IMR-90 (cell line): ENCODE data around the gene EPN1. TPM values are rescaled to one million over a fixed set of nuclear protein-coding genes. Genes with fewer than 3 reads are reported as not detected.

Experiments used
- ATAC-seq: fragments of 200-7000 bp; cut with Tn5 transposase; 2 replicates; pipeline ENCODE4 v1.9.1; 2020; ENCODE audit warnings: low read depth, mild to moderate bottlenecking, moderate library complexity
- BruUV-seq: library from RNA; stranded (reverse); fragments of 400-500 nt; replicated peaks from 2 replicates; lab custom pipeline; 2021; lab: Mats Ljungman, UMichigan
- CTCF ChIA-PET: fragments of 300-600 bp; formaldehyde crosslinking; extraction: SDS; loops from one replicate; lab custom pipeline; 2021; ENCODE audit warnings: antibody characterized with exemption; lab: Yijun Ruan, JAX
- POLR2A ChIA-PET: fragments of 300-600 bp; sonication (Branson Sonifier 250); formaldehyde crosslinking; loops from one replicate; lab custom pipeline; 2022; ENCODE audit warnings: antibody characterized with exemption; ENCODE audit not compliant: unreplicated experiment; lab: Charles Lee
- DNase-seq: peaks from one replicate; pipeline ENCODE4 v3.0.0; 2013
- H2AFZ ChIP-seq: replicated peaks from 2 replicates; pipeline ENCODE3; 2013; ENCODE audit warnings: low read length, mild to moderate bottlenecking; ENCODE audit not compliant: poor library complexity
- H2AK5ac ChIP-seq: 2 replicates; pipeline ENCODE4 v1.6.1; 2013; ENCODE audit warnings: low read depth, low read length, inconsistent platforms
- H2AK9ac ChIP-seq: replicated peaks from 2 replicates; pipeline ENCODE3; 2013; ENCODE audit warnings: mild to moderate bottlenecking, low read depth, low read length, moderate library complexity; ENCODE audit not compliant: poor library complexity
- H2BK120ac ChIP-seq: 2 replicates; pipeline ENCODE4 v1.6.1; 2013; ENCODE audit warnings: low read depth, low read length, inconsistent platforms
- H2BK15ac ChIP-seq: 3 replicates; pipeline ENCODE4 v1.6.1; 2013; ENCODE audit warnings: low read depth, low read length, inconsistent platforms
- H2BK20ac ChIP-seq: 2 replicates; pipeline ENCODE4 v1.6.1; 2013; ENCODE audit warnings: low read depth, mild to moderate bottlenecking, inconsistent platforms, low read length, moderate library complexity
- H2BK5ac ChIP-seq: 2 replicates; pipeline ENCODE4 v1.6.1; 2013; ENCODE audit warnings: mild to moderate bottlenecking, low read depth, low read length, inconsistent platforms; ENCODE audit not compliant: poor library complexity, severe bottlenecking
- H3K14ac ChIP-seq: replicated peaks from 2 replicates; pipeline ENCODE4 v1.6.1; 2013; ENCODE audit warnings: low read depth, low read length, inconsistent platforms
- H3K18ac ChIP-seq: 2 replicates; pipeline ENCODE4 v1.6.1; 2013; ENCODE audit warnings: low read depth, low read length, control low read depth
- H3K23ac ChIP-seq: 2 replicates; pipeline ENCODE4 v1.6.1; 2013; ENCODE audit warnings: low read depth, low read length, inconsistent platforms
- H3K27ac ChIP-seq: 2 replicates; pipeline ENCODE4 v1.5.1; 2013; ENCODE audit warnings: mild to moderate bottlenecking, control low read depth, low read length; ENCODE audit not compliant: insufficient read depth
- H3K27me3 ChIP-seq: 2 replicates; pipeline ENCODE4 v1.6.1; 2013; ENCODE audit warnings: low read length; ENCODE audit not compliant: control insufficient read depth, insufficient read depth
- H3K36me3 ChIP-seq: 2 replicates; pipeline ENCODE4 v1.6.1; 2013; ENCODE audit warnings: low read length, mixed read lengths; ENCODE audit not compliant: control insufficient read depth, insufficient read depth
- H3K4ac ChIP-seq: 2 replicates; pipeline ENCODE4 v1.6.1; 2013; ENCODE audit warnings: low read depth, low read length, inconsistent platforms
- H3K4me1 ChIP-seq: 2 replicates; pipeline ENCODE4 v1.6.1; 2013; ENCODE audit warnings: low read length, mixed read lengths; ENCODE audit not compliant: control insufficient read depth, insufficient read depth
- H3K4me2 ChIP-seq: 2 replicates; pipeline ENCODE4 v1.6.1; 2013; ENCODE audit warnings: low read depth, mild to moderate bottlenecking, control low read depth, low read length, moderate library complexity
- H3K4me3 ChIP-seq: 2 replicates; pipeline ENCODE4 v1.5.1; 2013; ENCODE audit warnings: low read depth, mild to moderate bottlenecking, control low read depth, low read length, moderate library complexity; ENCODE audit not compliant: insufficient read depth
- H3K56ac ChIP-seq: 2 replicates; pipeline ENCODE4 v1.6.1; 2013; ENCODE audit warnings: low read length, inconsistent platforms; ENCODE audit not compliant: insufficient read depth; ENCODE audit errors: extremely low read depth
- H3K79me1 ChIP-seq, 2 experiments: 2 replicates each; pipeline ENCODE4 v1.6.1; 2013; ENCODE audit warnings: low read length in 2 of 2, inconsistent platforms in 1 of 2, low read depth in 1 of 2
- H3K9ac ChIP-seq: 2 replicates; pipeline ENCODE4 v1.6.1; 2013; ENCODE audit warnings: low read depth, low read length, control low read depth
- H3K9me1 ChIP-seq: 2 replicates; pipeline ENCODE4 v1.6.1; 2013; ENCODE audit warnings: low read length, inconsistent platforms; ENCODE audit not compliant: insufficient read depth
- H3K9me3 ChIP-seq: 2 replicates; pipeline ENCODE4 v1.6.1; 2013; ENCODE audit warnings: low read length; ENCODE audit not compliant: control insufficient read depth, insufficient read depth
- H4K20me1 ChIP-seq: 2 replicates; pipeline ENCODE4 v1.6.1; 2013; ENCODE audit warnings: low read length, inconsistent platforms; ENCODE audit not compliant: insufficient read depth
- H4K5ac ChIP-seq: 2 replicates; pipeline ENCODE4 v1.6.1; 2013; ENCODE audit warnings: mild to moderate bottlenecking, low read depth, low read length, control low read depth
- H4K8ac ChIP-seq, 2 experiments: 2 replicates each; pipeline ENCODE4 v1.6.1; 2013; ENCODE audit warnings: low read depth in 2 of 2, low read length in 2 of 2, control low read depth in 1 of 2, inconsistent platforms in 1 of 2
- H4K91ac ChIP-seq: 2 replicates; pipeline ENCODE4 v1.6.1; 2013; ENCODE audit warnings: low read depth, low read length, inconsistent platforms; ENCODE audit not compliant: insufficient read depth
- BHLHE40 ChIP-seq: fragments of 150-350 bp; IDR thresholded peaks from 2 replicates; pipeline ENCODE4 v1.6.1; 2016; ENCODE audit warnings: mild to moderate bottlenecking, low read depth, low read length
- CEBPB ChIP-seq: IDR thresholded peaks from 2 replicates; pipeline ENCODE4 v1.6.1; 2012; ENCODE audit warnings: low read depth, low read length, improper control_type of control experiment
- CHD1 ChIP-seq: IDR thresholded peaks from 2 replicates; pipeline ENCODE4 v1.6.1; 2012; ENCODE audit warnings: low read depth, low read length, improper control_type of control experiment
- ELK1 ChIP-seq: fragments of 150-350 bp; IDR thresholded peaks from 2 replicates; pipeline ENCODE4 v1.6.1; 2016; ENCODE audit warnings: low read depth, mild to moderate bottlenecking, low read length, moderate library complexity, borderline replicate concordance
- MAFK ChIP-seq: IDR thresholded peaks from 2 replicates; pipeline ENCODE4 v1.6.1; 2012; ENCODE audit warnings: low read depth, low read length, improper control_type of control experiment
- MAZ ChIP-seq: IDR thresholded peaks from 2 replicates; pipeline ENCODE4 v1.6.1; 2012; ENCODE audit warnings: low read depth, mild to moderate bottlenecking, low read length, improper control_type of control experiment, moderate library complexity, borderline replicate concordance
- MXI1 ChIP-seq: IDR thresholded peaks from 2 replicates; pipeline ENCODE4 v1.6.1; 2012; ENCODE audit warnings: low read depth, mild to moderate bottlenecking, low read length, moderate library complexity, borderline replicate concordance
- POLR2A ChIP-seq: IDR thresholded peaks from 2 replicates; pipeline ENCODE4 v1.6.1; 2012; ENCODE audit warnings: mild to moderate bottlenecking, low read depth, low read length
- RAD21 ChIP-seq: IDR thresholded peaks from 2 replicates; pipeline ENCODE4 v1.6.1; 2012; ENCODE audit warnings: low read length, improper control_type of control experiment
- RCOR1 ChIP-seq: IDR thresholded peaks from 2 replicates; pipeline ENCODE4 v1.6.1; 2012; ENCODE audit warnings: mild to moderate bottlenecking, low read length, improper control_type of control experiment; ENCODE audit not compliant: insufficient replicate concordance
- RFX5 ChIP-seq: IDR thresholded peaks from 2 replicates; pipeline ENCODE4 v1.8.0; 2012; ENCODE audit warnings: low read depth, mild to moderate bottlenecking, low read length, moderate library complexity
- SMC3 ChIP-seq: fragments of 150-350 bp; IDR thresholded peaks from 2 replicates; pipeline ENCODE4 v1.6.1; 2016; ENCODE audit warnings: low read depth, mild to moderate bottlenecking, antibody characterized with exemption, low read length, moderate library complexity
- WGBS, 2 experiments: methylation state at CpG; one replicate each; pipeline versions ENCODE4 v1.1.5 to v1.1.7; 2013; ENCODE audit warnings: missing lambda C conversion rate in 2 of 2; ENCODE audit not compliant: insufficient read length in 1 of 2; ENCODE audit errors: extremely low coverage in 2 of 2; 5-methylcytosine and 5-hydroxymethylcytosine counted together
- dilution Hi-C: fragments of 300-500 bp; cut with HindIII; formaldehyde crosslinking; loops from one replicate; pipeline ENCODE4 v1.14.3; 2018; ENCODE audit warnings: low sequenced_read_pairs; ENCODE audit not compliant: unreplicated experiment
- in situ Hi-C: fragments of 300-500 bp; cut with MboI; formaldehyde crosslinking; loops from 3 replicates; pipeline ENCODE4 v1.14.3; 2019; ENCODE audit warnings: low sequenced_read_pairs, inconsistent platforms, mixed read lengths
- intact Hi-C: fragments of 100-400 bp; cut with micrococcal nuclease; formaldehyde crosslinking; loops from 2 replicates; pipeline ENCODE4 v1.10.0; 2022
- polyA plus RNA-seq, 3 experiments: library from polyadenylated mRNA; depleted of rRNA; stranded (reverse); fragments of >200 nt; gene quantifications; 2 replicates each; pipeline ENCODE4 v1.2.3, GENCODE V29; 2012; ENCODE audit warnings: low replicate concordance in 1 of 3
- total RNA-seq: library from RNA; depleted of rRNA; stranded (reverse); fragments of >200 nt; gene quantifications from 2 replicates; pipeline ENCODE4 v1.2.3, GENCODE V29; 2012
- TF ChIP-seq, protein P1 (sequence below): conservative IDR thresholded peaks from 2 replicates; pipeline ENCODE4 v1.5.1; 2012; ENCODE audit warnings: mild to moderate bottlenecking, low read depth, low read length, improper control_type of control experiment
- TF ChIP-seq, protein P2 (sequence below): fragments of 150-350 bp; IDR thresholded peaks from 2 replicates; pipeline ENCODE4 v1.6.1; 2017; ENCODE audit warnings: mild to moderate bottlenecking, antibody characterized with exemption, low read length, low read depth

EPN1 gene
- total and polyA plus RNA-seq, 2 of the 4 experiments (the other 2 are of a cell fraction), result 19.0 to 122 TPM

DNA sequence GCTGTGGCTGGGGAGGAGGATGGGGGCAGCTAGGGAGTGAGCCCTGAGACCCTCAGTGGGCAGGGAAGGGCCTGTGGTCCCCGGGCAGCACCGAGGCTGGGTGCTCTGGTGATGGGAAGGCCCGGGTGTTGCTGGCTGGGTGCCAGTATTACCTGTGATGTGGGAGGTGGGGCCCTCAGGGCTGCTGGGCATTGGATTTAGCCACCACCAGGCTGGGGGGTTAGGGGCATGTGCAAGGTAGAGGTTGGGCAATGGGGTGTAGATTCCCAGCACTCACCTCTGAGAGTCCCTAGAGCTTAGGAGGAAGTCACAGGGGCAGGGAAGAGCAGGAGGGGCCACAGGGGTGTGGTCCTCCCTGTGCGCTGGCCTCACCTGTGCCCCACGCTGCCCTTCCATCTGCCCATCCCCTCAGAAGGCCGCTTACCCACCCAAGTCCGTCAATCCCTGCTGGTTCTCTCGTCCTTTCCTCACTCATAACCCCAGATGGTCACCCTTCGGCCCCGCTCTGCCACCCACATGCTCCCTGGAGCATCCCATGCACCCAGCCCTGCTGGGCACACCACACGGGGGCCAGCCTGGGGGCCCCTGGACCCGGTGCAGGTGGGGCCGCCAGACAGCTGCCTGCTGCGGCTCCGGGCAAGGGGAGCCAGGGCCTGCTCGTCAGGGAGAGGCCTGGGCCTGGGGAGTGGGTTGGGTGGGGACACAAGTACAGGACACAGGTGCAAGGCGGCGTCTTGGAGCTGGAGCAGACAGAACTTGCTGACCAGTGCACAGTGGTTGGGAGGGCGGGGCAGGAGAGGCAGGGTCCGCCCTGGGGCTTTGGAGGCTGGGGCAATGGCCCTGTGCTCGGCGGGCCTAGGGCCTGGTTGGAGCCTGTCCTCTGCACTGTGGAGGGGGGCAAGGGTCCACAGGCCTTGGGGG lies 12.5 kb downstream of the EPN1 start:
- H3K9ac ChIP-seq, result no peak overlapping the region
- H4K91ac ChIP-seq, result no peak overlapping the region
- H2BK15ac ChIP-seq, result no peak overlapping the region
- H4K20me1 ChIP-seq, result peaks cover 52% of the 10 kb centered on the region
- ATAC-seq (no peak), DNase-seq (no peak)
- in situ Hi-C loops (loop anchor here (25.0 kb wide), 1 partner anchor 450 kb away; the partner anchor contains the start of gene ZNF444), intact Hi-C loops (no loop called here), dilution Hi-C loops (no loop called here)
- TF ChIP-seq BHLHE40 (no peak), MAZ (no peak), CEBPB (no peak), ELK1 (no peak), RFX5 (no peak), MAFK (no peak), CHD1 (no peak), SMC3 (no peak), POLR2A (no peak), RCOR1 (no peak), MXI1 (no peak), RAD21 (no peak)
- TF ChIP-seq, protein P1, sequence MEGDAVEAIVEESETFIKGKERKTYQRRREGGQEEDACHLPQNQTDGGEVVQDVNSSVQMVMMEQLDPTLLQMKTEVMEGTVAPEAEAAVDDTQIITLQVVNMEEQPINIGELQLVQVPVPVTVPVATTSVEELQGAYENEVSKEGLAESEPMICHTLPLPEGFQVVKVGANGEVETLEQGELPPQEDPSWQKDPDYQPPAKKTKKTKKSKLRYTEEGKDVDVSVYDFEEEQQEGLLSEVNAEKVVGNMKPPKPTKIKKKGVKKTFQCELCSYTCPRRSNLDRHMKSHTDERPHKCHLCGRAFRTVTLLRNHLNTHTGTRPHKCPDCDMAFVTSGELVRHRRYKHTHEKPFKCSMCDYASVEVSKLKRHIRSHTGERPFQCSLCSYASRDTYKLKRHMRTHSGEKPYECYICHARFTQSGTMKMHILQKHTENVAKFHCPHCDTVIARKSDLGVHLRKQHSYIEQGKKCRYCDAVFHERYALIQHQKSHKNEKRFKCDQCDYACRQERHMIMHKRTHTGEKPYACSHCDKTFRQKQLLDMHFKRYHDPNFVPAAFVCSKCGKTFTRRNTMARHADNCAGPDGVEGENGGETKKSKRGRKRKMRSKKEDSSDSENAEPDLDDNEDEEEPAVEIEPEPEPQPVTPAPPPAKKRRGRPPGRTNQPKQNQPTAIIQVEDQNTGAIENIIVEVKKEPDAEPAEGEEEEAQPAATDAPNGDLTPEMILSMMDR, result no peak
- TF ChIP-seq, protein P2, sequence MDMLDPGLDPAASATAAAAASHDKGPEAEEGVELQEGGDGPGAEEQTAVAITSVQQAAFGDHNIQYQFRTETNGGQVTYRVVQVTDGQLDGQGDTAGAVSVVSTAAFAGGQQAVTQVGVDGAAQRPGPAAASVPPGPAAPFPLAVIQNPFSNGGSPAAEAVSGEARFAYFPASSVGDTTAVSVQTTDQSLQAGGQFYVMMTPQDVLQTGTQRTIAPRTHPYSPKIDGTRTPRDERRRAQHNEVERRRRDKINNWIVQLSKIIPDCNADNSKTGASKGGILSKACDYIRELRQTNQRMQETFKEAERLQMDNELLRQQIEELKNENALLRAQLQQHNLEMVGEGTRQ, result no peak
- H3K56ac ChIP-seq, result no peak overlapping the region
- ChIA-PET CTCF (no interaction called here), POLR2A (no interaction called here)
- BruUV-seq, result no TSS peak
- no peak overlapping the region for H2AK9ac ChIP-seq
- H3K4me1 ChIP-seq, result no peaks in the 10 kb centered on the region
- H3K4ac ChIP-seq, result no peak overlapping the region
- 95% methylated on average over 8 of the region's 22 CpGs; no CpG with 5 or more reads in 1 of the 2 experiments for WGBS, 2 experiments
- no peak overlapping the region for H3K18ac ChIP-seq
- no peak overlapping the region for H4K8ac ChIP-seq
- peaks cover 4% of the 10 kb centered on the region; the same call in 1 of the 2 replicates for H3K9me1 ChIP-seq
- no peak overlapping the region for H2BK120ac ChIP-seq
- H3K27ac ChIP-seq, result no peak overlapping the region
- H4K5ac ChIP-seq, result no peak overlapping the region
- peaks cover 17 to 40% of the 10 kb centered on the region in 2 experiments for H3K79me1 ChIP-seq
- peaks cover 63% of the 10 kb centered on the region for H3K36me3 ChIP-seq
- no peak overlapping the region for H3K23ac ChIP-seq
- no peak overlapping the region for H2AK5ac ChIP-seq
- no peak overlapping the region for H3K4me3 ChIP-seq
- H2AFZ ChIP-seq, result no peak overlapping the region
- no peaks in the 10 kb centered on the region for H3K27me3 ChIP-seq
- no peaks in the 10 kb centered on the region for H3K9me3 ChIP-seq
- no peak overlapping the region for H3K4me2 ChIP-seq
- H2BK5ac ChIP-seq, result no peak overlapping the region
- no peak overlapping the region for H2BK20ac ChIP-seq
- no peak overlapping the region for H3K14ac ChIP-seq
